ENCODE measurements around the gene ST3GAL4. TPM values are rescaled to one million over a fixed set of nuclear protein-coding genes. Genes with fewer than 3 reads are reported as not detected.

Gene ST3GAL4
- total RNA-seq, 1 experiment from 2014 or later: 13.6 TPM

- no peak overlapping the region for H3K18ac ChIP-seq (ENCODE audit: insufficient read length, low read depth, low read length)
- no peaks in the 10 kb centered on the region for H3K9me3 ChIP-seq (ENCODE audit: control insufficient read depth, low read depth, low read length)
- Mint-ChIP-seq H3K4me1 (peaks cover 27 to 33% of the 10 kb centered on the region in 2 experiments), H3K4me3 (no peak overlapping the region), H3K27ac (peak overlapping the region in 2 of 3 experiments; percentile 9 to 34; a peak in 2 of 7 replicates), H3K27me3 (ENCODE audit: low read depth) (no peaks in the 10 kb centered on the region; the same call in 1 of the 2 replicates), H3K36me3 (ENCODE audit: insufficient read depth in 1 of 3, low read depth in 3 of 3) (peaks cover 11 to 17% (median 12%) of the 10 kb centered on the region in 3 experiments), H3K9me3 (peaks cover 0 to 2% of the 10 kb centered on the region in 2 experiments; a peak in 2 of 5 replicates)
- H3K79me2 ChIP-seq (ENCODE audit: insufficient read depth, low read length): no peaks in the 10 kb centered on the region
- no peak overlapping the region for H3K9ac ChIP-seq (ENCODE audit: extremely low read depth, insufficient read length, low read length)
- no peaks in the 10 kb centered on the region for H3K27me3 ChIP-seq (ENCODE audit: insufficient read depth, low read length)
- no peaks in the 10 kb centered on the region for H3K79me1 ChIP-seq (ENCODE audit: insufficient read depth, low read depth, low read length, poor library complexity, severe bottlenecking)
- no peak overlapping the region for H4K91ac ChIP-seq (ENCODE audit: insufficient read length, low read depth, low read length)
- H3K23ac ChIP-seq (ENCODE audit: insufficient read length, low read depth, low read length): no peak overlapping the region
- H3K56ac ChIP-seq (ENCODE audit: insufficient read length, low read depth, low read length): no peak overlapping the region
- H3K27ac ChIP-seq (ENCODE audit: insufficient read length, low read depth, low read length): no peak overlapping the region
- H4K20me1 ChIP-seq (ENCODE audit: control insufficient read depth, insufficient read depth, insufficient read length): no peaks in the 10 kb centered on the region
- H2BK12ac ChIP-seq (ENCODE audit: insufficient read length, low read depth, low read length): no peak overlapping the region
- no peak overlapping the region for H3K14ac ChIP-seq (ENCODE audit: insufficient read depth, low read length)
- H2BK20ac ChIP-seq (ENCODE audit: low read depth, low read length, poor library complexity, severe bottlenecking): no peak overlapping the region
- H3K4me1 ChIP-seq (ENCODE audit: insufficient read depth, low read length): peaks cover 3% of the 10 kb centered on the region; the same call in 1 of the 2 replicates
- no peaks in the 10 kb centered on the region for H3K23me2 ChIP-seq (ENCODE audit: insufficient read length, low read depth, low read length, poor library complexity, severe bottlenecking)
- H2BK5ac ChIP-seq (ENCODE audit: insufficient read length, low read length): no peak overlapping the region
- H3T11ph ChIP-seq (ENCODE audit: low read length): no peak overlapping the region
- no peak overlapping the region for H4K5ac ChIP-seq (ENCODE audit: insufficient read length, low read depth, low read length)
- no peak overlapping the region for H2AK5ac ChIP-seq (ENCODE audit: insufficient read length, low read length)
- no peak overlapping the region for H2BK120ac ChIP-seq (ENCODE audit: low read depth, low read length, poor library complexity, severe bottlenecking)
- no peak overlapping the region for H2AFZ ChIP-seq (ENCODE audit: low read length)
- no peak overlapping the region for H4K8ac ChIP-seq (replicated peaks; ENCODE audit: insufficient read length, low read depth, low read length)
- no peak overlapping the region for H2BK15ac ChIP-seq (ENCODE audit: low read depth, low read length)
- no peak for DNase-seq
- no peak for TF ChIP-seq CTCF (conservative IDR thresholded peaks at IDR 0.05)
- no peak overlapping the region for H3K4me2 ChIP-seq (ENCODE audit: insufficient read depth, insufficient read length, low read length)
- WGBS (ENCODE audit: extremely low coverage, insufficient read length, low lambda C conversion rate): no CpG with 5 or more reads among the region's 5 CpGs
- no peak overlapping the region for H3K4ac ChIP-seq (ENCODE audit: low read depth, low read length)
Measured at GRCh38 chr11:126404367-126404766, 48.9 kb downstream of the ST3GAL4 start.

Data from H9 (cell line).